OCI-LY3 (cell line): ENCODE data around the gene BPIFB2.
"Not testable (repeated sequence)": the region's sequence is repeated elsewhere in the genome, so short reads cannot be mapped to it uniquely, and the experiment has no call there.

Source experiments
- CTCF ChIP-seq: fragments of 200-600, 300-600 bp; sonication (generic); IDR thresholded peaks from 2 replicates; pipeline ENCODE4 v1.5.1; 2014; ENCODE audit warnings: antibody characterized with exemption, low read length, low read depth
- EZH2phosphoT487 ChIP-seq: fragments of 200-600 bp; shearing (Covaris generic); IDR thresholded peaks from 2 replicates; pipeline ENCODE4 v1.6.1; 2018; ENCODE audit warnings: antibody characterized with exemption, mixed run types, low read depth

DNA sequence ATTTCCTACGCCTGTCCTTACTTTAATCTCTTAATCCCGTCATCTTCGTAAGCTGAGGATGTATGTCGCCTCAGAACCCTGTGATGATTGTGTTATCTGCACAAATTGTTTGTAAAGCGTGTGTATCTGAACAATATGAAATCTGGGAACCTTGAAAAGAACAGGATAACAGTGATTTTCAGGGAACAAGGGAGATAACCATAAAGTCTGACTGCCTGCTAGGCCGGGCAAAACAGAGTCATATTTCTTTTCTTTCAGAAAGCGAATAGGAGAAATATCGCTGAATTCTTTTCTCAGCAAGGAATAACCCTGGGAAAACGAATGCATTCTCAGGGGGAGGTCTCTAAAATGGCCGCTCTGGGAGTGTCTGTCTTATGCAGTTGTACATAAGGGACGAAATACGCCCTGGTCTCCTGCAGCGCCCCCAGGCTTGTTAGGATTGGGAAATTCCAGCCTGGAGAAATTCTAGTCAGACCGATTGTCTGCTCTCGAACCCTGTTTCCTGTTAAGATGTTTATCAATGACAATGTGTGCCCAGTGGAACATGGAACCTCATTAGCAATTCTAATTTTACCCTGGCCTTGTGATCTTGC lies 37.7 kb downstream of the BPIFB2 start:
- not testable (repeated sequence) for TF ChIP-seq EZH2phosphoT487, CTCF
